ENCODE measurements around the gene LRP11. TPM values are rescaled to one million over a fixed set of nuclear protein-coding genes. Genes with fewer than 3 reads are reported as not detected.

LRP11 gene
- total and polyA plus RNA-seq, 10 of the 15 experiments (the other 5 are each of a cell fraction or from before 2014, with no cell fraction given), result under 0.01 to 0.23 (median 0.03) TPM; not detected in 6

DNA sequence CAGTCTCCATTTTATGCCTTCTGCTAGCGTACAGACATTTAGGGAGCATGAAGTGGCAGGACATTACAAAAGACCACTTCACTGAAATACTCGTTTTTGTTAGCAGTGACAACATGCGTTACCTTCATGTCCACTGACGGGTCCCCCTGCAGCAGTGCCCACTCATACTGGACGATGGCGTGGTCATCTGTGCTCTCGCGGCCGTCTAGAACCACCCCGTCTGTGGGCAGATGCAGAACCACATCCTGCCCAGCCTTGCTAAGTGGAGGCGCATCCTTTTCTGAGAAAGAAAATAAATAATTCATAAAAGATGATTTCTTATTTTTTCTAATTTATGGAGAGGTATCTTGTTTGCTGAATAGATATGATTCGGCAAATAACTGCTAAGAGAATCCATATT lies 11.3 kb downstream of the LRP11 start:
- POLR2A ChIA-PET, result no interaction called here
- ATAC-seq (peak; percentile 52; the same call in 2 of the 3 replicates), DNase-seq (ENCODE audit: low read depth, low spot score) (no peak), FAIRE-seq (no peak)
- RAD21 ChIA-PET (ENCODE audit: unreplicated experiment), result no interaction called here
- no peak for TF ChIP-seq PBX3 (IDR thresholded peaks at IDR 0.05; ENCODE audit: insufficient replicate concordance, low read depth, low read length)
- no peak for TF ChIP-seq TCF7 (IDR thresholded peaks at IDR 0.05; ENCODE audit: borderline replicate concordance)
- TF ChIP-seq EED (IDR thresholded peaks at IDR 0.05; ENCODE audit: low read depth), result no peak
- TF ChIP-seq IRF3 (IDR thresholded peaks at IDR 0.05), result no peak
- no peak for TF ChIP-seq GATAD2B (conservative IDR thresholded peaks at IDR 0.05; ENCODE audit: low read depth)
- TF ChIP-seq MTA3 (IDR thresholded peaks at IDR 0.05; ENCODE audit: borderline replicate concordance, low read length), result no peak
- TF ChIP-seq ZBED1 (IDR thresholded peaks at IDR 0.05; ENCODE audit: borderline replicate concordance), result no peak
- no peak for TF ChIP-seq ZNF384 (IDR thresholded peaks at IDR 0.05; ENCODE audit: borderline replicate concordance, low read depth, low read length)
- TF ChIP-seq MLLT1 (IDR thresholded peaks at IDR 0.05), result no peak
- no peak for TF ChIP-seq MAX (IDR thresholded peaks at IDR 0.05; ENCODE audit: low read depth, low read length)
- TF ChIP-seq, protein P1, sequence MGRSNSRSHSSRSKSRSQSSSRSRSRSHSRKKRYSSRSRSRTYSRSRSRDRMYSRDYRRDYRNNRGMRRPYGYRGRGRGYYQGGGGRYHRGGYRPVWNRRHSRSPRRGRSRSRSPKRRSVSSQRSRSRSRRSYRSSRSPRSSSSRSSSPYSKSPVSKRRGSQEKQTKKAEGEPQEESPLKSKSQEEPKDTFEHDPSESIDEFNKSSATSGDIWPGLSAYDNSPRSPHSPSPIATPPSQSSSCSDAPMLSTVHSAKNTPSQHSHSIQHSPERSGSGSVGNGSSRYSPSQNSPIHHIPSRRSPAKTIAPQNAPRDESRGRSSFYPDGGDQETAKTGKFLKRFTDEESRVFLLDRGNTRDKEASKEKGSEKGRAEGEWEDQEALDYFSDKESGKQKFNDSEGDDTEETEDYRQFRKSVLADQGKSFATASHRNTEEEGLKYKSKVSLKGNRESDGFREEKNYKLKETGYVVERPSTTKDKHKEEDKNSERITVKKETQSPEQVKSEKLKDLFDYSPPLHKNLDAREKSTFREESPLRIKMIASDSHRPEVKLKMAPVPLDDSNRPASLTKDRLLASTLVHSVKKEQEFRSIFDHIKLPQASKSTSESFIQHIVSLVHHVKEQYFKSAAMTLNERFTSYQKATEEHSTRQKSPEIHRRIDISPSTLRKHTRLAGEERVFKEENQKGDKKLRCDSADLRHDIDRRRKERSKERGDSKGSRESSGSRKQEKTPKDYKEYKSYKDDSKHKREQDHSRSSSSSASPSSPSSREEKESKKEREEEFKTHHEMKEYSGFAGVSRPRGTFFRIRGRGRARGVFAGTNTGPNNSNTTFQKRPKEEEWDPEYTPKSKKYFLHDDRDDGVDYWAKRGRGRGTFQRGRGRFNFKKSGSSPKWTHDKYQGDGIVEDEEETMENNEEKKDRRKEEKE (IDR thresholded peaks at IDR 0.05), result no peak
- TF ChIP-seq ZNF24 (IDR thresholded peaks at IDR 0.05), result no peak
- no peak for TF ChIP-seq SUZ12 (IDR thresholded peaks at IDR 0.05; ENCODE audit: unreplicated experiment)
- no peak for TF ChIP-seq TARDBP (IDR thresholded peaks at IDR 0.05; ENCODE audit: borderline replicate concordance)
- no peak for TF ChIP-seq JUNB (IDR thresholded peaks at IDR 0.05)
- no peak for TF ChIP-seq TCF12 (IDR thresholded peaks at IDR 0.05; ENCODE audit: low read depth, low read length)
- TF ChIP-seq MEF2A (IDR thresholded peaks at IDR 0.05; ENCODE audit: insufficient read depth, low read depth, low read length), result no peak
- no peak for TF ChIP-seq YBX1 (IDR thresholded peaks at IDR 0.05)
- Histone ChIP-seq H3K4me2 (ENCODE audit: control insufficient read depth, insufficient read depth) (no peak overlapping the region), H3K27ac (ENCODE audit: control insufficient read depth, insufficient read depth) (no peak overlapping the region), H3K9ac (ENCODE audit: control insufficient read depth, insufficient read depth, low read length) (no peak overlapping the region), H3K4me3 (no peak overlapping the region), H2AFZ (ENCODE audit: control insufficient read depth, low read depth, low read length) (no peak overlapping the region), H3K79me2 (ENCODE audit: control insufficient read depth, insufficient read depth, low read length) (no peaks in the 10 kb centered on the region), H3K27me3 (replicated peaks in 1 of 2; ENCODE audit: control insufficient read depth in 2 of 2, insufficient read depth in 2 of 2, low read length in 1 of 2) (no peaks in the 10 kb centered on the region; a peak in 2 of 4 replicates), H3K4me1 (ENCODE audit: control insufficient read depth, insufficient read depth, low read length) (peaks cover 7% of the 10 kb centered on the region), H3K9me3 (replicated peaks; ENCODE audit: control insufficient read depth, insufficient read depth, low read length) (no peaks in the 10 kb centered on the region), H4K20me1 (ENCODE audit: control insufficient read depth, insufficient read depth) (no peaks in the 10 kb centered on the region), H3K36me3 (ENCODE audit: control insufficient read depth in 2 of 2, insufficient read depth in 2 of 2, low read length in 1 of 2) (no peaks in the 10 kb centered on the region)
- in situ Hi-C loops (cut with MboI), result no loop called here
- CTCF ChIA-PET, result no interaction called here
- WGBS (ENCODE audit: insufficient coverage, insufficient replicate concordance, low lambda C conversion rate, missing lambda C conversion rate), result 11% methylated on average over 12 of the region's 12 CpGs
- no TSS peak for BruUV-seq (replicated peaks)
- intact Hi-C loops (cut with micrococcal nuclease; ENCODE audit: unreplicated experiment), result no loop called here
- SMC1A ChIA-PET (ENCODE audit: uncharacterized antibody, unreplicated experiment), result no interaction called here
